Neural cell (in vitro differentiated cells): ENCODE results near the gene WASF3. TPM values are rescaled to one million over a fixed set of nuclear protein-coding genes. Genes with fewer than 3 reads are reported as not detected.
"Not testable (repeated sequence)": the region's sequence is repeated elsewhere in the genome, so short reads cannot be mapped to it uniquely, and the experiment has no call there.

ENCODE experiments used
- H2AFZ ChIP-seq: fragments of 200-600, 300-800 bp; sonication (generic), shearing (Covaris generic); 2 replicates; pipeline ENCODE4 v1.6.0; 2014; ENCODE audit warnings: low read depth, mild to moderate bottlenecking, antibody characterized with exemption, low read length, moderate library complexity
- H3F3A ChIP-seq: fragments of 200-600 bp; shearing (Covaris generic); 2 replicates; pipeline ENCODE4 v1.6.1; 2016; ENCODE audit warnings: mild to moderate bottlenecking, moderate library complexity, mixed read lengths, antibody characterized with exemption, low read length; ENCODE audit not compliant: insufficient read depth, poor library complexity, severe bottlenecking
- H3K27ac ChIP-seq: fragments of 200-600, 300-800 bp; sonication (generic), shearing (Covaris generic); 2 replicates; pipeline ENCODE4 v1.5.1; 2014; ENCODE audit warnings: mild to moderate bottlenecking, low read length, moderate library complexity
- H3K27me3 ChIP-seq: fragments of 300-800, 200-600 bp; sonication (generic), shearing (Covaris generic); 2 replicates; pipeline ENCODE4 v1.6.0; 2014; ENCODE audit warnings: mild to moderate bottlenecking, low read depth, low read length, moderate library complexity; ENCODE audit not compliant: insufficient read depth
- H3K36me3 ChIP-seq: fragments of 300-800, 200-600 bp; sonication (generic), shearing (Covaris generic); 2 replicates; pipeline ENCODE4 v1.5.1; 2014; ENCODE audit warnings: mild to moderate bottlenecking, antibody characterized with exemption, low read length, moderate library complexity; ENCODE audit not compliant: insufficient read depth
- H3K4me2 ChIP-seq: fragments of 300-800, 200-600 bp; sonication (generic), shearing (Covaris generic); 2 replicates; pipeline ENCODE4 v1.6.0; 2014; ENCODE audit warnings: mild to moderate bottlenecking, low read length
- H3K4me3 ChIP-seq: fragments of 300-800, 200-600 bp; sonication (generic), shearing (Covaris generic); 2 replicates; pipeline ENCODE4 v1.5.1; 2014; ENCODE audit warnings: mild to moderate bottlenecking, low read length, moderate library complexity
- H3K79me2 ChIP-seq: fragments of 200-600 bp; shearing (Covaris generic); replicated peaks from 2 replicates; pipeline ENCODE4 v1.6.0; 2014; ENCODE audit warnings: mild to moderate bottlenecking, low read length, moderate library complexity; ENCODE audit not compliant: insufficient read depth
- H3K9ac ChIP-seq: fragments of 300-800, 200-600 bp; sonication (generic), shearing (Covaris generic); 2 replicates; pipeline ENCODE4 v1.6.1; 2016; ENCODE audit warnings: mild to moderate bottlenecking, low read length, mixed read lengths
- H3K9me2 ChIP-seq: fragments of 200-600 bp; shearing (Covaris generic); 2 replicates; pipeline ENCODE4 v1.6.1; 2016; ENCODE audit warnings: mild to moderate bottlenecking, low read length, mixed read lengths; ENCODE audit not compliant: insufficient read depth
- H3K9me3 ChIP-seq: fragments of 200-600, 300-800 bp; sonication (generic), shearing (Covaris generic); 2 replicates; pipeline ENCODE4 v1.6.1; 2016; ENCODE audit warnings: mild to moderate bottlenecking, mixed run types, low read length, moderate library complexity, mixed read lengths
- H4K20me1 ChIP-seq: fragments of 200-600 bp; shearing (Covaris generic); 2 replicates; pipeline ENCODE4 v1.6.1; 2016; ENCODE audit warnings: mild to moderate bottlenecking, mixed run types; ENCODE audit not compliant: insufficient read depth
- EP300 ChIP-seq: fragments of 450-650 bp; conservative IDR thresholded peaks from 2 replicates; pipeline ENCODE4 v1.6.1; 2014; ENCODE audit warnings: antibody characterized with exemption, mild to moderate bottlenecking, moderate library complexity; ENCODE audit not compliant: poor library complexity, severe bottlenecking
- EZH2 ChIP-seq: fragments of 200-600, 300-800 bp; shearing (Covaris generic), sonication (generic); IDR thresholded peaks from 2 replicates; pipeline ENCODE4 v1.6.1; 2014; ENCODE audit warnings: antibody characterized with exemption, low read length, borderline replicate concordance, mild to moderate bottlenecking; ENCODE audit not compliant: insufficient read depth, poor library complexity, severe bottlenecking
- MXI1 ChIP-seq: fragments of 450-650 bp; conservative IDR thresholded peaks from 2 replicates; pipeline ENCODE4 v1.6.1; 2014; ENCODE audit warnings: antibody characterized with exemption, mild to moderate bottlenecking; ENCODE audit not compliant: poor library complexity, severe bottlenecking
- POLR2AphosphoS5 ChIP-seq: IDR thresholded peaks from 2 replicates; pipeline ENCODE4 v1.6.1; 2012
- RAD21 ChIP-seq: fragments of 450-650 bp; conservative IDR thresholded peaks from 2 replicates; pipeline ENCODE4 v1.6.1; 2014; ENCODE audit warnings: antibody characterized with exemption, mild to moderate bottlenecking, moderate library complexity
- SMC3 ChIP-seq: fragments of 450-650 bp; conservative IDR thresholded peaks from 2 replicates; pipeline ENCODE4 v1.6.1; 2014; ENCODE audit warnings: antibody characterized with exemption, mild to moderate bottlenecking, moderate library complexity; ENCODE audit not compliant: poor library complexity
- TAF1 ChIP-seq: IDR thresholded peaks from 2 replicates; pipeline ENCODE4 v1.6.1; 2012; ENCODE audit warnings: low read depth
- polyA plus RNA-seq: library from polyadenylated mRNA; depleted of rRNA; stranded (reverse); fragments of >200 nt; gene quantifications from 2 replicates; pipeline ENCODE4 v1.2.3, GENCODE V29; 2014
- TF ChIP-seq, protein P1 (sequence below): IDR thresholded peaks from 2 replicates; pipeline ENCODE4 v1.6.1; 2012; ENCODE audit warnings: borderline replicate concordance
- TF ChIP-seq, protein P2 (sequence below): fragments of 450-650 bp; IDR thresholded peaks from 2 replicates; pipeline ENCODE4 v1.5.1; 2014; ENCODE audit warnings: antibody characterized with exemption, mild to moderate bottlenecking, moderate library complexity; ENCODE audit not compliant: poor library complexity, severe bottlenecking

Gene WASF3
- polyA plus RNA-seq, 1 donor from 2014 or later = 44.5 TPM

DNA sequence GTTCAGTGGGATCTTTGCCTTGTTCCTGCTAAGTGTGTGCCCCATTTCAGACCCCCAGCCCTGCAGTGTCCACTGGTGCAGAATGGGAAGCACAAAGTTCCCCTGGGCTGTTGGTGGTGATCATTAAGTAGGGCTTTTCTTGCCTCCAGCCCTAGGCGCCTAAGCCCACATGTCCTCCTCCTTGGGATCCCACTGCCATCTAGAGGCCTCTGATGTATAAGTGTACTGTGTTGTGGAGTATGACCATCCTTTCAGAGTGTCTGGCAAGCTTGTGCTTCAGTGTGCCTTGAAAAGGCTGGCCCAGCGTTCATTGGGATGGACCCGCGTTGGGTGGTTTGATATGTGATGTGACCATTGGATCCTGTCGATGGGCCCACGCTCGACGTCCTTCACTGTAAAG lies 71.2 kb downstream of the WASF3 start:
- H3K36me3 ChIP-seq = peaks cover 5% of the 10 kb centered on the region
- H3K79me2 ChIP-seq = peaks cover 5% of the 10 kb centered on the region
- no peak overlapping the region for H3K9ac ChIP-seq
- H3K9me2 ChIP-seq = no peaks in the 10 kb centered on the region
- H3K27ac ChIP-seq = no peak overlapping the region
- no peak overlapping the region for H2AFZ ChIP-seq
- no peak overlapping the region for H3K4me3 ChIP-seq
- H3K9me3 ChIP-seq = no peaks in the 10 kb centered on the region
- no peaks in the 10 kb centered on the region for H3K27me3 ChIP-seq
- H4K20me1 ChIP-seq = no peaks in the 10 kb centered on the region
- TF ChIP-seq RAD21 = no peak
- no peak for TF ChIP-seq SMC3
- TF ChIP-seq, protein P1, sequence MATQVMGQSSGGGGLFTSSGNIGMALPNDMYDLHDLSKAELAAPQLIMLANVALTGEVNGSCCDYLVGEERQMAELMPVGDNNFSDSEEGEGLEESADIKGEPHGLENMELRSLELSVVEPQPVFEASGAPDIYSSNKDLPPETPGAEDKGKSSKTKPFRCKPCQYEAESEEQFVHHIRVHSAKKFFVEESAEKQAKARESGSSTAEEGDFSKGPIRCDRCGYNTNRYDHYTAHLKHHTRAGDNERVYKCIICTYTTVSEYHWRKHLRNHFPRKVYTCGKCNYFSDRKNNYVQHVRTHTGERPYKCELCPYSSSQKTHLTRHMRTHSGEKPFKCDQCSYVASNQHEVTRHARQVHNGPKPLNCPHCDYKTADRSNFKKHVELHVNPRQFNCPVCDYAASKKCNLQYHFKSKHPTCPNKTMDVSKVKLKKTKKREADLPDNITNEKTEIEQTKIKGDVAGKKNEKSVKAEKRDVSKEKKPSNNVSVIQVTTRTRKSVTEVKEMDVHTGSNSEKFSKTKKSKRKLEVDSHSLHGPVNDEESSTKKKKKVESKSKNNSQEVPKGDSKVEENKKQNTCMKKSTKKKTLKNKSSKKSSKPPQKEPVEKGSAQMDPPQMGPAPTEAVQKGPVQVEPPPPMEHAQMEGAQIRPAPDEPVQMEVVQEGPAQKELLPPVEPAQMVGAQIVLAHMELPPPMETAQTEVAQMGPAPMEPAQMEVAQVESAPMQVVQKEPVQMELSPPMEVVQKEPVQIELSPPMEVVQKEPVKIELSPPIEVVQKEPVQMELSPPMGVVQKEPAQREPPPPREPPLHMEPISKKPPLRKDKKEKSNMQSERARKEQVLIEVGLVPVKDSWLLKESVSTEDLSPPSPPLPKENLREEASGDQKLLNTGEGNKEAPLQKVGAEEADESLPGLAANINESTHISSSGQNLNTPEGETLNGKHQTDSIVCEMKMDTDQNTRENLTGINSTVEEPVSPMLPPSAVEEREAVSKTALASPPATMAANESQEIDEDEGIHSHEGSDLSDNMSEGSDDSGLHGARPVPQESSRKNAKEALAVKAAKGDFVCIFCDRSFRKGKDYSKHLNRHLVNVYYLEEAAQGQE = no peak
- TF ChIP-seq EZH2 = no peak
- no peak for TF ChIP-seq TAF1
- TF ChIP-seq, protein P2, sequence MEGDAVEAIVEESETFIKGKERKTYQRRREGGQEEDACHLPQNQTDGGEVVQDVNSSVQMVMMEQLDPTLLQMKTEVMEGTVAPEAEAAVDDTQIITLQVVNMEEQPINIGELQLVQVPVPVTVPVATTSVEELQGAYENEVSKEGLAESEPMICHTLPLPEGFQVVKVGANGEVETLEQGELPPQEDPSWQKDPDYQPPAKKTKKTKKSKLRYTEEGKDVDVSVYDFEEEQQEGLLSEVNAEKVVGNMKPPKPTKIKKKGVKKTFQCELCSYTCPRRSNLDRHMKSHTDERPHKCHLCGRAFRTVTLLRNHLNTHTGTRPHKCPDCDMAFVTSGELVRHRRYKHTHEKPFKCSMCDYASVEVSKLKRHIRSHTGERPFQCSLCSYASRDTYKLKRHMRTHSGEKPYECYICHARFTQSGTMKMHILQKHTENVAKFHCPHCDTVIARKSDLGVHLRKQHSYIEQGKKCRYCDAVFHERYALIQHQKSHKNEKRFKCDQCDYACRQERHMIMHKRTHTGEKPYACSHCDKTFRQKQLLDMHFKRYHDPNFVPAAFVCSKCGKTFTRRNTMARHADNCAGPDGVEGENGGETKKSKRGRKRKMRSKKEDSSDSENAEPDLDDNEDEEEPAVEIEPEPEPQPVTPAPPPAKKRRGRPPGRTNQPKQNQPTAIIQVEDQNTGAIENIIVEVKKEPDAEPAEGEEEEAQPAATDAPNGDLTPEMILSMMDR = no peak
- no peak for TF ChIP-seq MXI1
- no peak for TF ChIP-seq EP300
- no peak for TF ChIP-seq POLR2AphosphoS5
- H3K4me2 ChIP-seq = no peak overlapping the region
- no peaks in the 10 kb centered on the region for H3F3A ChIP-seq

DNA sequence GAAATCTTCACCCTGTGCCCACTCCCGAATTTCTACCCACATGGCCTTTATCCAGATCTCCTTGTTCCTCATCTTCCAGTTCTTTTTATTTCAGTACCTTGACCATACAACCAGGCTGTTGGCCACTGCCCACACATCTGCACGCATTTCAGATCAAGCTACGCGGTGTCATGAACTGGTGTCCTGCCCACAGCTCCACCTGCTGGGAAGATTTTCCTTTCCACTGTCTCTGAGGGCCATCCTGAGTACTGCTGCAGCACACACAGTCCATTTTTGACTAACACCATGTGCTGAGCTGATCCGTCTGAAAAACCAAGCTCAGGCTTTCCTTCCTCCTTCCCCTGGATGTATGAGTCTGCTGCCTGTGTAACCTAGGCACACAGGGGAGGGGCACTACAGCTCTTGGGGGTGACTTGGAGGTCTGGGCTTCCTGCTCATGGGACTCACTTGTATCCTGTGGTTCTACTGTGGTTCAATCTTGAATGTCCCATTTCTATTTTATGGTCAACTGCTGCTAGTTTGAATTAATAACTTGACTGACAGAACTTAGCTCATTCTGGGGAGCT lies 71.9 kb downstream of the WASF3 start:
- H3K27ac ChIP-seq = no peak overlapping the region
- no peaks in the 10 kb centered on the region for H3K9me2 ChIP-seq
- H3K27me3 ChIP-seq = no peaks in the 10 kb centered on the region
- peaks cover 5% of the 10 kb centered on the region for H3K36me3 ChIP-seq
- no peaks in the 10 kb centered on the region for H3F3A ChIP-seq
- no peaks in the 10 kb centered on the region for H3K9me3 ChIP-seq
- no peaks in the 10 kb centered on the region for H4K20me1 ChIP-seq
- no peak overlapping the region for H2AFZ ChIP-seq
- peaks cover 5% of the 10 kb centered on the region for H3K79me2 ChIP-seq
- no peak overlapping the region for H3K4me2 ChIP-seq
- TF ChIP-seq MXI1 (no peak), RAD21 (no peak), EZH2 (no peak), TAF1 (no peak), SMC3 (no peak), EP300 (no peak), POLR2AphosphoS5 (no peak)
- TF ChIP-seq, protein P2 = no peak
- TF ChIP-seq, protein P1 = no peak
- H3K4me3 ChIP-seq = no peak overlapping the region
- no peak overlapping the region for H3K9ac ChIP-seq

GRCh38 chr13:26635634-26636033 lies 78.2 kb downstream of the WASF3 start:
- not testable (repeated sequence) for H3F3A ChIP-seq, H3K27me3 ChIP-seq, H3K4me2 ChIP-seq, H3K4me3 ChIP-seq, H4K20me1 ChIP-seq, H3K9ac ChIP-seq, H3K9me2 ChIP-seq, H2AFZ ChIP-seq, H3K79me2 ChIP-seq, H3K27ac ChIP-seq, H3K36me3 ChIP-seq, H3K9me3 ChIP-seq
